ENCODE results near the gene TNFRSF21. TPM values are rescaled to one million over a fixed set of nuclear protein-coding genes. Genes with fewer than 3 reads are reported as not detected.

The TNFRSF21 gene
- total and polyA plus RNA-seq, 2 donors = 10.7 to 30.2 TPM

GRCh38 chr6:47245745-47246371 lies 63.8 kb downstream of the TNFRSF21 start:
- no peaks in the 10 kb centered on the region for H3K36me3 ChIP-seq (ENCODE audit: control insufficient read depth in 2 of 2, insufficient read depth in 2 of 2, low read length in 1 of 2)
- H3K27ac ChIP-seq (ENCODE audit: low read depth in 1 of 2, low read length in 1 of 2) = peak overlapping the region; percentile 84 to 95
- no peak overlapping the region for H3K4me3 ChIP-seq (ENCODE audit: low read length in 2 of 2)
- H3K9me3 ChIP-seq (ENCODE audit: control insufficient read depth in 2 of 2, insufficient read depth in 1 of 2, low read length in 1 of 2) = no peaks in the 10 kb centered on the region
- DNase-seq (ENCODE audit: low read depth in 6 of 9, low spot score in 9 of 9) = peak in 1 of 9 donors; percentile 51
- H3K27me3 ChIP-seq (ENCODE audit: control insufficient read depth in 2 of 2, insufficient read depth in 1 of 2, low read length in 1 of 2) = no peaks in the 10 kb centered on the region
- WGBS = 17% methylated on average over 2 of the region's 2 CpGs
- H3K4me1 ChIP-seq (ENCODE audit: control insufficient read depth in 2 of 2, insufficient read depth in 2 of 2, low read length in 2 of 2) = peaks cover 47 to 71% of the 10 kb centered on the region in 2 donors

- H3K4me3 ChIP-seq (ENCODE audit: low read length in 2 of 2) = peak overlapping the region; percentile 3 to 24
- 33% methylated on average over 14 of the region's 14 CpGs for WGBS
- no peaks in the 10 kb centered on the region for H3K9me3 ChIP-seq (ENCODE audit: control insufficient read depth in 2 of 2, insufficient read depth in 1 of 2, low read length in 1 of 2)
- DNase-seq (ENCODE audit: low read depth in 6 of 9, low spot score in 9 of 9) = peak; percentile 87 to 97 (median 92)
- H3K36me3 ChIP-seq (ENCODE audit: control insufficient read depth in 2 of 2, insufficient read depth in 2 of 2, low read length in 1 of 2) = no peaks in the 10 kb centered on the region
- peak overlapping the region; percentile 92 to 96 for H3K27ac ChIP-seq (ENCODE audit: low read depth in 1 of 2, low read length in 1 of 2)
- H3K27me3 ChIP-seq (ENCODE audit: control insufficient read depth in 2 of 2, insufficient read depth in 1 of 2, low read length in 1 of 2) = no peaks in the 10 kb centered on the region
- H3K4me1 ChIP-seq (ENCODE audit: control insufficient read depth in 2 of 2, insufficient read depth in 2 of 2, low read length in 2 of 2) = peaks cover 32 to 65% of the 10 kb centered on the region in 2 donors
Observed at GRCh38 chr6:47242483-47243386, 67.0 kb downstream of the TNFRSF21 start.

GRCh38 chr6:47241742-47242482 lies 67.8 kb downstream of the TNFRSF21 start:
- 54% methylated on average over 4 of the region's 4 CpGs for WGBS
- H3K4me1 ChIP-seq (ENCODE audit: control insufficient read depth in 2 of 2, insufficient read depth in 2 of 2, low read length in 2 of 2) = peaks cover 26 to 57% of the 10 kb centered on the region in 2 donors
- peak overlapping the region; percentile 92 to 96 for H3K27ac ChIP-seq (ENCODE audit: low read depth in 1 of 2, low read length in 1 of 2)
- no peaks in the 10 kb centered on the region for H3K9me3 ChIP-seq (ENCODE audit: control insufficient read depth in 2 of 2, insufficient read depth in 1 of 2, low read length in 1 of 2)
- DNase-seq (ENCODE audit: low read depth in 6 of 9, low spot score in 9 of 9) = peak in 1 of 9 donors; percentile 25
- no peaks in the 10 kb centered on the region for H3K36me3 ChIP-seq (ENCODE audit: control insufficient read depth in 2 of 2, insufficient read depth in 2 of 2, low read length in 1 of 2)
- H3K4me3 ChIP-seq (ENCODE audit: low read length in 2 of 2) = peak overlapping the region in 1 of 2 donors; percentile 24
- no peaks in the 10 kb centered on the region for H3K27me3 ChIP-seq (ENCODE audit: control insufficient read depth in 2 of 2, insufficient read depth in 1 of 2, low read length in 1 of 2)

GRCh38 chr6:47240277-47240890 lies 69.3 kb downstream of the TNFRSF21 start:
- DNase-seq (ENCODE audit: low read depth in 6 of 9, low spot score in 9 of 9) = no peak
- Histone ChIP-seq H3K9me3 (ENCODE audit: control insufficient read depth in 2 of 2, insufficient read depth in 1 of 2, low read length in 1 of 2) (no peaks in the 10 kb centered on the region), H3K36me3 (ENCODE audit: control insufficient read depth in 2 of 2, insufficient read depth in 2 of 2, low read length in 1 of 2) (no peaks in the 10 kb centered on the region), H3K27ac (ENCODE audit: low read depth in 1 of 2, low read length in 1 of 2) (peak overlapping the region in 1 of 2 donors; percentile 92), H3K27me3 (ENCODE audit: control insufficient read depth in 2 of 2, insufficient read depth in 1 of 2, low read length in 1 of 2) (no peaks in the 10 kb centered on the region), H3K4me3 (ENCODE audit: low read length in 2 of 2) (no peak overlapping the region), H3K4me1 (ENCODE audit: control insufficient read depth in 2 of 2, insufficient read depth in 2 of 2, low read length in 2 of 2) (peaks cover 27 to 57% of the 10 kb centered on the region in 2 donors)
- 94% methylated on average over 5 of the region's 5 CpGs for WGBS

GRCh38 chr6:47239546-47239945 lies 70.2 kb downstream of the TNFRSF21 start:
- Histone ChIP-seq H3K27ac (ENCODE audit: low read depth in 1 of 2, low read length in 1 of 2) (no peak overlapping the region), H3K36me3 (ENCODE audit: control insufficient read depth in 2 of 2, insufficient read depth in 2 of 2, low read length in 1 of 2) (peaks cover under 1 to 1% of the 10 kb centered on the region in 2 donors), H3K27me3 (ENCODE audit: control insufficient read depth in 2 of 2, insufficient read depth in 1 of 2, low read length in 1 of 2) (no peaks in the 10 kb centered on the region), H3K4me1 (ENCODE audit: control insufficient read depth in 2 of 2, insufficient read depth in 2 of 2, low read length in 2 of 2) (peaks cover 23 to 53% of the 10 kb centered on the region in 2 donors), H3K9me3 (ENCODE audit: control insufficient read depth in 2 of 2, insufficient read depth in 1 of 2, low read length in 1 of 2) (no peaks in the 10 kb centered on the region), H3K4me3 (ENCODE audit: low read length in 2 of 2) (no peak overlapping the region)
- 74% methylated on average over 2 of the region's 2 CpGs for WGBS
- DNase-seq (ENCODE audit: low read depth in 6 of 9, low spot score in 9 of 9) = no peak

GRCh38 chr6:47238456-47238995 lies 71.2 kb downstream of the TNFRSF21 start:
- H3K4me1 ChIP-seq (ENCODE audit: control insufficient read depth in 2 of 2, insufficient read depth in 2 of 2, low read length in 2 of 2) = peaks cover 23 to 49% of the 10 kb centered on the region in 2 donors
- DNase-seq (ENCODE audit: low read depth in 6 of 9, low spot score in 9 of 9) = no peak
- H3K36me3 ChIP-seq (ENCODE audit: control insufficient read depth in 2 of 2, insufficient read depth in 2 of 2, low read length in 1 of 2) = peaks cover 6 to 9% of the 10 kb centered on the region in 2 donors
- no peak overlapping the region for H3K27ac ChIP-seq (ENCODE audit: low read depth in 1 of 2, low read length in 1 of 2)
- no peaks in the 10 kb centered on the region for H3K27me3 ChIP-seq (ENCODE audit: control insufficient read depth in 2 of 2, insufficient read depth in 1 of 2, low read length in 1 of 2)
- no peak overlapping the region for H3K4me3 ChIP-seq (ENCODE audit: low read length in 2 of 2)
- H3K9me3 ChIP-seq (ENCODE audit: control insufficient read depth in 2 of 2, insufficient read depth in 1 of 2, low read length in 1 of 2) = no peaks in the 10 kb centered on the region
- WGBS = 99% methylated on average over 1 of the region's 1 CpG

GRCh38 chr6:47237196-47237595 lies 72.5 kb downstream of the TNFRSF21 start:
- H3K27ac ChIP-seq (ENCODE audit: low read depth in 1 of 2, low read length in 1 of 2) = no peak overlapping the region
- no peaks in the 10 kb centered on the region for H3K27me3 ChIP-seq (ENCODE audit: control insufficient read depth in 2 of 2, insufficient read depth in 1 of 2, low read length in 1 of 2)
- no peak for DNase-seq (ENCODE audit: low read depth in 6 of 9, low spot score in 9 of 9)
- H3K36me3 ChIP-seq (ENCODE audit: control insufficient read depth in 2 of 2, insufficient read depth in 2 of 2, low read length in 1 of 2) = peaks cover 11 to 17% of the 10 kb centered on the region in 2 donors
- no peak overlapping the region for H3K4me3 ChIP-seq (ENCODE audit: low read length in 2 of 2)
- 96% methylated on average over 5 of the region's 5 CpGs for whole genome bisulfite sequencing
- peaks cover 14 to 36% of the 10 kb centered on the region in 2 donors for H3K4me1 ChIP-seq (ENCODE audit: control insufficient read depth in 2 of 2, insufficient read depth in 2 of 2, low read length in 2 of 2)
- no peaks in the 10 kb centered on the region for H3K9me3 ChIP-seq (ENCODE audit: control insufficient read depth in 2 of 2, insufficient read depth in 1 of 2, low read length in 1 of 2)

- Histone ChIP-seq H3K9me3 (ENCODE audit: control insufficient read depth in 2 of 2, insufficient read depth in 1 of 2, low read length in 1 of 2) (no peaks in the 10 kb centered on the region), H3K4me3 (ENCODE audit: low read length in 2 of 2) (no peak overlapping the region), H3K27me3 (ENCODE audit: control insufficient read depth in 2 of 2, insufficient read depth in 1 of 2, low read length in 1 of 2) (no peaks in the 10 kb centered on the region), H3K4me1 (ENCODE audit: control insufficient read depth in 2 of 2, insufficient read depth in 2 of 2, low read length in 2 of 2) (peaks cover 9 to 29% of the 10 kb centered on the region in 2 donors), H3K36me3 (ENCODE audit: control insufficient read depth in 2 of 2, insufficient read depth in 2 of 2, low read length in 1 of 2) (peaks cover 15 to 23% of the 10 kb centered on the region in 2 donors), H3K27ac (ENCODE audit: low read depth in 1 of 2, low read length in 1 of 2) (peak overlapping the region in 1 of 2 donors; percentile 11)
- DNase-seq (ENCODE audit: low read depth in 6 of 9, low spot score in 9 of 9) = peak in 1 of 9 donors; percentile 33
- 84% methylated on average over 8 of the region's 8 CpGs for WGBS
Observed at GRCh38 chr6:47235964-47236760, 73.5 kb downstream of the TNFRSF21 start.
